ENCODE results near the gene LTBR.

The LTBR gene

GRCh38 chr12:6435961-6436715 lies 52.2 kb downstream of the LTBR start:
- ChIA-PET CTCF (interaction anchor here (0.5 to 1.2 kb wide), 3 partner anchors 29 to 1589 kb away, joined by 3 to 4 read pairs (median 3); no protein-coding TSS in a partner anchor), POLR2A (interaction anchor here (1.1 kb wide), 1 partner anchor 17 kb away, joined by 3 read pairs; no protein-coding TSS in a partner anchor)
- H3K36me3 ChIP-seq (ENCODE audit: control insufficient read depth in 2 of 2, insufficient read depth in 1 of 2, low read length in 2 of 2): no peaks in the 10 kb centered on the region
- no peak overlapping the region for H3K27ac ChIP-seq (ENCODE audit: extremely low read depth, low read depth, low read length)
- H3K9me3 ChIP-seq (ENCODE audit: control insufficient read depth, insufficient read depth, low read depth, low read length): no peaks in the 10 kb centered on the region
- H3K4me3 ChIP-seq (ENCODE audit: low read depth, low read length): no peak overlapping the region
- no peak for TF ChIP-seq ZNF747 (tag by site-specific recombination; IDR thresholded peaks at IDR 0.05)
- no peaks in the 10 kb centered on the region for H3K4me1 ChIP-seq (ENCODE audit: control insufficient read depth, insufficient read depth, low read length)

GRCh38 chr12:6437586-6437985 lies 53.6 kb downstream of the LTBR start:
- TF ChIP-seq, protein P1, sequence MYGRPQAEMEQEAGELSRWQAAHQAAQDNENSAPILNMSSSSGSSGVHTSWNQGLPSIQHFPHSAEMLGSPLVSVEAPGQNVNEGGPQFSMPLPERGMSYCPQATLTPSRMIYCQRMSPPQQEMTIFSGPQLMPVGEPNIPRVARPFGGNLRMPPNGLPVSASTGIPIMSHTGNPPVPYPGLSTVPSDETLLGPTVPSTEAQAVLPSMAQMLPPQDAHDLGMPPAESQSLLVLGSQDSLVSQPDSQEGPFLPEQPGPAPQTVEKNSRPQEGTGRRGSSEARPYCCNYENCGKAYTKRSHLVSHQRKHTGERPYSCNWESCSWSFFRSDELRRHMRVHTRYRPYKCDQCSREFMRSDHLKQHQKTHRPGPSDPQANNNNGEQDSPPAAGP (tag by site-specific recombination; IDR thresholded peaks at IDR 0.05): no peak
- peak; percentile 78 for TF ChIP-seq ZNF121 (tag by site-specific recombination; IDR thresholded peaks at IDR 0.05)
- TF ChIP-seq ZFP69B (tag by site-specific recombination; IDR thresholded peaks at IDR 0.05): no peak
- TF ChIP-seq SCRT1 (tag by site-specific recombination; IDR thresholded peaks at IDR 0.05; ENCODE audit: borderline replicate concordance): 0 out of 2 replicates have a peak, but pooled peaks have one; percentile 21
- TF ChIP-seq, protein P2, sequence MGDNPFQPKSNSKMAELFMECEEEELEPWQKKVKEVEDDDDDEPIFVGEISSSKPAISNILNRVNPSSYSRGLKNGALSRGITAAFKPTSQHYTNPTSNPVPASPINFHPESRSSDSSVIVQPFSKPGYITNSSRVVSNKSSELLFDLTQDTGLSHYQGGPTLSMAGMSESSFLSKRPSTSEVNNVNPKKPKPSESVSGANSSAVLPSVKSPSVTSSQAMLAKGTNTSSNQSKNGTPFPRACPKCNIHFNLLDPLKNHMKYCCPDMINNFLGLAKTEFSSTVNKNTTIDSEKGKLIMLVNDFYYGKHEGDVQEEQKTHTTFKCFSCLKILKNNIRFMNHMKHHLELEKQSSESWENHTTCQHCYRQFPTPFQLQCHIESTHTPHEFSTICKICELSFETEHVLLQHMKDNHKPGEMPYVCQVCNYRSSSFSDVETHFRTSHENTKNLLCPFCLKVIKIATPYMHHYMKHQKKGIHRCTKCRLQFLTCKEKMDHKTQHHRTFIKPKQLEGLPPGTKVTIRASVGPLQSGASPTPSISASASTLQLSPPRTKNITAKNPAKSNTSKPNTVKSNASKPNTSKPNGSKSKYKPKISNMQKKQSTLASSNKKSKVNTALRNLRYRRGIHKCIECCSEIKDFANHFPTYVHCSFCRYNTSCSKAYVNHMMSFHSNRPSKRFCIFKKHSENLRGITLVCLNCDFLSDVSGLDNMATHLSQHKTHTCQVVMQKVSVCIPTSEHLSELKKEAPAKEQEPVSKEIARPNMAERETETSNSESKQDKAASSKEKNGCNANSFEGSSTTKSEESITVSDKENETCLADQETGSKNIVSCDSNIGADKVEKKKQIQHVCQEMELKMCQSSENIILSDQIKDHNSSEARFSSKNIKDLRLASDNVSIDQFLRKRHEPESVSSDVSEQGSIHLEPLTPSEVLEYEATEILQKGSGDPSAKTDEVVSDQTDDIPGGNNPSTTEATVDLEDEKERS (tag by site-specific recombination; IDR thresholded peaks at IDR 0.05): no peak
- peak; percentile 71 for TF ChIP-seq SCRT2 (tag by site-specific recombination; IDR thresholded peaks at IDR 0.05)
- TF ChIP-seq ZNF660 (tag by site-specific recombination; IDR thresholded peaks at IDR 0.05): no peak
- no peak for TF ChIP-seq PRDM6 (tag by site-specific recombination; IDR thresholded peaks at IDR 0.05)
- no peak for TF ChIP-seq TSHZ1 (tag by site-specific recombination; IDR thresholded peaks at IDR 0.05; ENCODE audit: borderline replicate concordance)
- H3K9me3 ChIP-seq (ENCODE audit: control insufficient read depth, insufficient read depth, low read depth, low read length): no peaks in the 10 kb centered on the region
- H3K4me3 ChIP-seq (ENCODE audit: low read depth, low read length): no peak overlapping the region
- no peaks in the 10 kb centered on the region for H3K4me1 ChIP-seq (ENCODE audit: control insufficient read depth, insufficient read depth, low read length)
- ChIA-PET CTCF (no interaction called here), POLR2A (no interaction called here)
- H3K27ac ChIP-seq (ENCODE audit: extremely low read depth, low read depth, low read length): no peak overlapping the region
- H3K36me3 ChIP-seq (ENCODE audit: control insufficient read depth in 2 of 2, insufficient read depth in 1 of 2, low read length in 2 of 2): no peaks in the 10 kb centered on the region
